Measurements from ENCODE around the gene NUBPL. TPM values are rescaled to one million over a fixed set of nuclear protein-coding genes. Genes with fewer than 3 reads are reported as not detected.
A peak's percentile ranks its signal among the peaks of the same experiment; 100 is the strongest.

NUBPL gene
- total RNA-seq, 2 donors from 2014 or later: 9.2 to 30.0 TPM

- H3K4me1 ChIP-seq (ENCODE audit: control insufficient read depth in 1 of 2, low read depth in 2 of 2): no peaks in the 10 kb centered on the region
- ATAC-seq (ENCODE audit: insufficient number of reproducible peaks, low FRiP score, low read depth) (no peak), DNase-seq (ENCODE audit: low spot score) (no peak)
- no peak overlapping the region for H3K27ac ChIP-seq
- H3K4me3 ChIP-seq: no peak overlapping the region
- no peaks in the 10 kb centered on the region for H3K27me3 ChIP-seq (replicated peaks; ENCODE audit: insufficient read depth)
- no peaks in the 10 kb centered on the region for H3K36me3 ChIP-seq
- no peak for TF ChIP-seq CTCF (IDR thresholded peaks at IDR 0.05)
- H3K9me3 ChIP-seq: no peaks in the 10 kb centered on the region
Observed at GRCh38 chr14:31549817-31550216, 11.4 kb upstream of the NUBPL start.

GRCh38 chr14:31550589-31550988, 10.6 kb upstream of the NUBPL start:
- no peak for ATAC-seq (ENCODE audit: insufficient number of reproducible peaks, low FRiP score, low read depth)
- no peak for TF ChIP-seq CTCF (IDR thresholded peaks at IDR 0.05)
- Histone ChIP-seq H3K4me1 (ENCODE audit: control insufficient read depth in 1 of 2, low read depth in 2 of 2) (no peaks in the 10 kb centered on the region), H3K27me3 (replicated peaks; ENCODE audit: insufficient read depth) (no peaks in the 10 kb centered on the region), H3K27ac (no peak overlapping the region), H3K36me3 (no peaks in the 10 kb centered on the region), H3K4me3 (no peak overlapping the region), H3K9me3 (no peaks in the 10 kb centered on the region)
- no peak for DNase-seq (ENCODE audit: low spot score)

GRCh38 chr14:31556191-31556590, 5.0 kb upstream of the NUBPL start:
- no peaks in the 10 kb centered on the region for H3K4me1 ChIP-seq (ENCODE audit: control insufficient read depth in 1 of 2, low read depth in 2 of 2)
- DNase-seq (ENCODE audit: low spot score): no peak

GRCh38 chr14:31559939-31560338, 1.3 kb upstream of the NUBPL start:
- no peak for TF ChIP-seq CTCF (IDR thresholded peaks at IDR 0.05)
- H3K36me3 ChIP-seq: no peaks in the 10 kb centered on the region
- DNase-seq (ENCODE audit: low spot score) (no peak), ATAC-seq (ENCODE audit: insufficient number of reproducible peaks, low FRiP score, low read depth) (no peak)
- H3K4me1 ChIP-seq (ENCODE audit: control insufficient read depth in 1 of 2, low read depth in 2 of 2): peaks cover 5 to 8% of the 10 kb centered on the region in 2 donors
- no peaks in the 10 kb centered on the region for H3K27me3 ChIP-seq (replicated peaks; ENCODE audit: insufficient read depth)
- no peaks in the 10 kb centered on the region for H3K9me3 ChIP-seq
- H3K27ac ChIP-seq: no peak overlapping the region
- no peak overlapping the region for H3K4me3 ChIP-seq

More at GRCh38 chr14:31556191-31556590, 5.0 kb upstream of the NUBPL start:
- Histone ChIP-seq H3K27ac (no peak overlapping the region), H3K4me3 (no peak overlapping the region), H3K9me3 (no peaks in the 10 kb centered on the region), H3K36me3 (no peaks in the 10 kb centered on the region), H3K27me3 (replicated peaks; ENCODE audit: insufficient read depth) (no peaks in the 10 kb centered on the region)
- ATAC-seq (ENCODE audit: insufficient number of reproducible peaks, low FRiP score, low read depth): no peak
- TF ChIP-seq CTCF (IDR thresholded peaks at IDR 0.05): no peak

GRCh38 chr14:31560759-31561154, 447 bp upstream of the NUBPL start:
- H3K27me3 ChIP-seq (replicated peaks; ENCODE audit: insufficient read depth): no peaks in the 10 kb centered on the region
- DNase-seq (ENCODE audit: low spot score): no peak
- H3K9me3 ChIP-seq: no peaks in the 10 kb centered on the region
- peaks cover 5 to 8% of the 10 kb centered on the region in 2 donors for H3K4me1 ChIP-seq (ENCODE audit: control insufficient read depth in 1 of 2, low read depth in 2 of 2)
- H3K27ac ChIP-seq: peak overlapping the region; percentile 67 to 75
- H3K4me3 ChIP-seq: peak overlapping the region; percentile 79
- no peaks in the 10 kb centered on the region for H3K36me3 ChIP-seq
- ATAC-seq (ENCODE audit: insufficient number of reproducible peaks, low FRiP score, low read depth): no peak
- TF ChIP-seq CTCF (IDR thresholded peaks at IDR 0.05): no peak

Measured in thoracic aorta (tissue), 2 donors.